SK-N-SH (cell line): ENCODE results near the gene RPSA. TPM values are rescaled to one million over a fixed set of nuclear protein-coding genes. Genes with fewer than 3 reads are reported as not detected.
"Not testable (repeated sequence)": the region's sequence is repeated elsewhere in the genome, so short reads cannot be mapped to it uniquely, and the experiment has no call there.

Source experiments
- CTCF ChIA-PET: fragments of 300-600, 350-600 bp; formaldehyde crosslinking; extraction: SDS; loops from one replicate; lab custom pipeline; 2021; lab: Yijun Ruan, JAX
- POLR2A ChIA-PET: fragments of 350-600 bp; sonication (Branson Sonifier 250); formaldehyde crosslinking; extraction: SDS; loops from one replicate; lab custom pipeline; 2020; ENCODE audit warnings: antibody characterized with exemption, inconsistent platforms; lab: Yijun Ruan, JAX
- DNase-seq: peaks from one replicate; pipeline ENCODE4 v3.0.0; 2012
- H2AFZ ChIP-seq: fragments of 200-600 bp; sonication (generic); 2 replicates; pipeline ENCODE4 v1.8.1; 2016; ENCODE audit warnings: antibody characterized with exemption, mild to moderate bottlenecking, low read depth
- H3F3A ChIP-seq: fragments of 200-600 bp; sonication (generic); replicated peaks from 2 replicates; pipeline ENCODE3; 2016; ENCODE audit warnings: antibody characterized with exemption, mild to moderate bottlenecking; ENCODE audit not compliant: insufficient read depth
- H3K27ac ChIP-seq, 2 experiments: fragments of 200-500 bp in 1 of 2; fragments of 200-600 bp in 1 of 2; sonication (Bioruptor generic) in 1 of 2; sonication (generic), shearing (Covaris generic) in 1 of 2; 2 replicates each; pipeline versions ENCODE4 v1.5.1 to v1.6.1; 2014 to 2016; ENCODE audit warnings: low read depth in 2 of 2, inconsistent platforms in 1 of 2, low read length in 1 of 2, mild to moderate bottlenecking in 1 of 2, mixed read lengths in 1 of 2
- H3K27me3 ChIP-seq: fragments of 200-600 bp; sonication (generic), shearing (Covaris generic); 2 replicates; pipeline ENCODE4 v1.6.1; 2016; ENCODE audit warnings: mixed run types; ENCODE audit not compliant: insufficient read depth
- H3K36me3 ChIP-seq, 2 experiments: fragments of 200-500 bp in 1 of 2; fragments of 200-600 bp in 1 of 2; sonication (Bioruptor generic) in 1 of 2; sonication (generic) in 1 of 2; replicated peaks in 1 of 2; 2 replicates each; pipeline versions ENCODE3 to v1.5.1; 2014 to 2016; ENCODE audit warnings: low read length in 1 of 2, mild to moderate bottlenecking in 1 of 2; ENCODE audit not compliant: insufficient read depth in 2 of 2, control insufficient read depth in 1 of 2
- H3K4me1 ChIP-seq, 2 experiments: fragments of 200-500 bp in 1 of 2; fragments of 200-600 bp in 1 of 2; sonication (Bioruptor generic) in 1 of 2; sonication (generic), shearing (Covaris generic) in 1 of 2; 2 replicates each; pipeline versions ENCODE4 v1.5.1 to v1.6.1; 2014 to 2016; ENCODE audit warnings: low read depth in 1 of 2, low read length in 1 of 2, mixed run types in 1 of 2; ENCODE audit not compliant: insufficient read depth in 2 of 2, control insufficient read depth in 1 of 2
- H3K4me2 ChIP-seq: fragments of 200-600 bp; sonication (generic), shearing (Covaris generic); 2 replicates; pipeline ENCODE4 v1.6.1; 2017; ENCODE audit warnings: mixed run types
- H3K4me3 ChIP-seq, 2 experiments: fragments of 200-500 bp in 1 of 2; fragments of 200-600 bp in 1 of 2; sonication (Bioruptor generic) in 1 of 2; sonication (generic), shearing (Covaris generic) in 1 of 2; 2 replicates each; pipeline versions ENCODE4 v1.5.1 to v1.8.1; 2014 to 2016; ENCODE audit warnings: low read depth in 2 of 2, inconsistent platforms in 1 of 2, low read length in 1 of 2, mild to moderate bottlenecking in 1 of 2, mixed read lengths in 1 of 2, moderate library complexity in 1 of 2
- H3K79me2 ChIP-seq: fragments of 200-600 bp; sonication (generic); 2 replicates; pipeline ENCODE4 v1.8.1; 2017; ENCODE audit warnings: mild to moderate bottlenecking; ENCODE audit not compliant: insufficient read depth
- H3K9ac ChIP-seq: fragments of 200-600 bp; sonication (generic); 2 replicates; pipeline ENCODE4 v1.6.1; 2017; ENCODE audit warnings: mixed run types
- H3K9me2 ChIP-seq: fragments of 200-600 bp; sonication (generic); 2 replicates; pipeline ENCODE4 v1.6.1; 2017; ENCODE audit warnings: mixed run types
- H3K9me3 ChIP-seq: fragments of 200-600 bp; sonication (generic); 2 replicates; pipeline ENCODE4 v1.6.1; 2017; ENCODE audit warnings: mixed run types, mild to moderate bottlenecking, moderate library complexity
- H4K20me1 ChIP-seq: fragments of 200-600 bp; sonication (generic); 2 replicates; pipeline ENCODE4 v1.6.1; 2017; ENCODE audit warnings: mild to moderate bottlenecking, mixed run types; ENCODE audit not compliant: insufficient read depth
- GABPA ChIP-seq: IDR thresholded peaks from 2 replicates; pipeline ENCODE4 v1.4.0; 2012; ENCODE audit warnings: low read depth, mild to moderate bottlenecking
- GATA2 ChIP-seq: sonication (generic); formaldehyde crosslinking; IDR thresholded peaks from 2 replicates; pipeline ENCODE4 v1.5.0; 2020; ENCODE audit warnings: mild to moderate bottlenecking, missing genetic modification reagents
- MXI1 ChIP-seq: IDR thresholded peaks from 2 replicates; pipeline ENCODE4 v1.6.1; 2012; ENCODE audit warnings: mild to moderate bottlenecking, low read depth, low read length, improper control_type of control experiment
- RAD21 ChIP-seq: IDR thresholded peaks from 2 replicates; pipeline ENCODE4 v1.6.1; 2012; ENCODE audit warnings: mild to moderate bottlenecking, low read length
- RCOR1 ChIP-seq: fragments of 150-350 bp; IDR thresholded peaks from 2 replicates; pipeline ENCODE4 v1.6.1; 2017; ENCODE audit warnings: antibody characterized with exemption, low read length
- RXRA ChIP-seq: IDR thresholded peaks from 2 replicates; pipeline ENCODE4 v1.4.0; 2012; ENCODE audit warnings: low read depth, mild to moderate bottlenecking, borderline replicate concordance
- SMC3 ChIP-seq: IDR thresholded peaks from 2 replicates; pipeline ENCODE4 v1.6.1; 2012; ENCODE audit warnings: low read depth, low read length, improper control_type of control experiment
- TEAD4 ChIP-seq: IDR thresholded peaks from 2 replicates; pipeline ENCODE4 v1.4.0; 2012; ENCODE audit warnings: mild to moderate bottlenecking, borderline replicate concordance; ENCODE audit not compliant: insufficient read depth
- YY1 ChIP-seq: IDR thresholded peaks from 2 replicates; pipeline ENCODE4 v1.4.0; 2012; ENCODE audit warnings: low read depth, mild to moderate bottlenecking
- WGBS: methylation state at CpG from one replicate; pipeline ENCODE4 v1.1.6; 2017; ENCODE audit warnings: low lambda C conversion rate; 5-methylcytosine and 5-hydroxymethylcytosine counted together
- polyA plus RNA-seq, 3 experiments: library from polyadenylated mRNA; depleted of rRNA; stranded (reverse); fragments of >200 nt; gene quantifications; 2 replicates each; pipeline ENCODE4 v1.2.3, GENCODE V29; 2012
- TF ChIP-seq, protein P1 (sequence below): IDR thresholded peaks from 2 replicates; pipeline ENCODE4 v1.4.0; 2012; ENCODE audit warnings: low read depth
- TF ChIP-seq, protein P2 (sequence below): IDR thresholded peaks from 2 replicates; pipeline ENCODE4 v1.6.1; 2012; ENCODE audit warnings: mild to moderate bottlenecking, low read depth, low read length, moderate library complexity

The RPSA gene
- polyA plus RNA-seq, 1 of the 3 experiments (the other 2 are of a cell fraction) = 2,958 TPM

DNA sequence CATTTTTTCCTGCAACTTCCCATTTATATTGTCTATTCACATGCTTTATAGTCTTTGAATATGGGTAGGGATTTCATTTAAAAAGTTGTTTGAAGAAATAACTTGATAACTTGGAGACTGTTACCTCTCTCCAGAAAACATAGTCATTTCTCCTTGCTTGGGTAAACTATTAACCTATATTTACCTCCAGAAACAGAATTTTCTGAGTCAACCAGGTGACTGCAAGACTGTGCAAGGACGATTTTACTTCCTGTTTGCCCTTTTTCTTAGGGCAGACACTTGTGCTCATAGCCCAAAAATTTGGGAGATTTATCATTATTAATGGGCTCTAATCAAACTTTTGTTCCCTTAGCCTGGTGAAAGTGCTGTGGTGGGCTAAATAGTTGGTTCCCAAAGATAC lies 46.6 kb downstream of the RPSA start:
- no peak overlapping the region for H3K27ac ChIP-seq
- H3F3A ChIP-seq = no peaks in the 10 kb centered on the region
- H3K9me2 ChIP-seq = no peaks in the 10 kb centered on the region
- H3K36me3 ChIP-seq = no peaks in the 10 kb centered on the region
- H3K9me3 ChIP-seq = no peaks in the 10 kb centered on the region
- H3K79me2 ChIP-seq = no peaks in the 10 kb centered on the region
- 7% methylated on average over 1 of the region's 1 CpG for WGBS
- ChIA-PET POLR2A (no interaction called here), CTCF (interaction anchor here (1.2 kb wide), 1 partner anchor 46 kb away, joined by 3 read pairs; no protein-coding TSS in a partner anchor)
- no peaks in the 10 kb centered on the region for H3K4me1 ChIP-seq
- H3K4me2 ChIP-seq = no peak overlapping the region
- no peaks in the 10 kb centered on the region for H3K27me3 ChIP-seq
- TF ChIP-seq TEAD4 (no peak), RXRA (no peak), GATA2 (no peak), YY1 (no peak), RAD21 (no peak), MXI1 (no peak), GABPA (no peak), RCOR1 (no peak), SMC3 (no peak)
- TF ChIP-seq, protein P1, sequence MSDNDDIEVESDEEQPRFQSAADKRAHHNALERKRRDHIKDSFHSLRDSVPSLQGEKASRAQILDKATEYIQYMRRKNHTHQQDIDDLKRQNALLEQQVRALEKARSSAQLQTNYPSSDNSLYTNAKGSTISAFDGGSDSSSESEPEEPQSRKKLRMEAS = no peak
- TF ChIP-seq, protein P2, sequence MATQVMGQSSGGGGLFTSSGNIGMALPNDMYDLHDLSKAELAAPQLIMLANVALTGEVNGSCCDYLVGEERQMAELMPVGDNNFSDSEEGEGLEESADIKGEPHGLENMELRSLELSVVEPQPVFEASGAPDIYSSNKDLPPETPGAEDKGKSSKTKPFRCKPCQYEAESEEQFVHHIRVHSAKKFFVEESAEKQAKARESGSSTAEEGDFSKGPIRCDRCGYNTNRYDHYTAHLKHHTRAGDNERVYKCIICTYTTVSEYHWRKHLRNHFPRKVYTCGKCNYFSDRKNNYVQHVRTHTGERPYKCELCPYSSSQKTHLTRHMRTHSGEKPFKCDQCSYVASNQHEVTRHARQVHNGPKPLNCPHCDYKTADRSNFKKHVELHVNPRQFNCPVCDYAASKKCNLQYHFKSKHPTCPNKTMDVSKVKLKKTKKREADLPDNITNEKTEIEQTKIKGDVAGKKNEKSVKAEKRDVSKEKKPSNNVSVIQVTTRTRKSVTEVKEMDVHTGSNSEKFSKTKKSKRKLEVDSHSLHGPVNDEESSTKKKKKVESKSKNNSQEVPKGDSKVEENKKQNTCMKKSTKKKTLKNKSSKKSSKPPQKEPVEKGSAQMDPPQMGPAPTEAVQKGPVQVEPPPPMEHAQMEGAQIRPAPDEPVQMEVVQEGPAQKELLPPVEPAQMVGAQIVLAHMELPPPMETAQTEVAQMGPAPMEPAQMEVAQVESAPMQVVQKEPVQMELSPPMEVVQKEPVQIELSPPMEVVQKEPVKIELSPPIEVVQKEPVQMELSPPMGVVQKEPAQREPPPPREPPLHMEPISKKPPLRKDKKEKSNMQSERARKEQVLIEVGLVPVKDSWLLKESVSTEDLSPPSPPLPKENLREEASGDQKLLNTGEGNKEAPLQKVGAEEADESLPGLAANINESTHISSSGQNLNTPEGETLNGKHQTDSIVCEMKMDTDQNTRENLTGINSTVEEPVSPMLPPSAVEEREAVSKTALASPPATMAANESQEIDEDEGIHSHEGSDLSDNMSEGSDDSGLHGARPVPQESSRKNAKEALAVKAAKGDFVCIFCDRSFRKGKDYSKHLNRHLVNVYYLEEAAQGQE = no peak
- H2AFZ ChIP-seq = no peak overlapping the region
- no peak overlapping the region for H3K4me3 ChIP-seq
- H4K20me1 ChIP-seq = no peaks in the 10 kb centered on the region
- no peak overlapping the region for H3K9ac ChIP-seq
- DNase-seq = no peak

DNA sequence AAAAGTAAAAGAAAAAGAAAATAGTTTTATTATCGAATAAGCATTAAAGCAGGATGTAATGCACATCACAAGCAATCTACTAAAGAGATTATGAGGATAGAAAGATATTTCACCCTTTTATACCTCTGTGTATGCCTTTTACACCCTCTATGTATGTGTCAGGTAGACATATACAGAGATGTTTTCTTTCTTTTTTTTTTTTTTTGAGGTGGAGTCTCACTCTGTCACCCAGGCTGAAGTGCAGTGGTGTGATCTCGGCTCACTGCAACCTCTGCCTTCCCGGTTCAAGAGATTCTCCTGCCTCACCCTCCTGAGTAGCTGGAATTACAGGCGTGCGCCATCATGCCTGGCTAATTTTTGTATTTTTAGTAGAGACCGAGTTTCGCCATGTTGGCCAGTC lies 47.4 kb downstream of the RPSA start:
- H4K20me1 ChIP-seq, H3K27ac ChIP-seq, H3K4me1 ChIP-seq, H3K9me2 ChIP-seq, DNase-seq, H2AFZ ChIP-seq, H3F3A ChIP-seq, H3K36me3 ChIP-seq, POLR2A ChIA-PET, H3K9me3 ChIP-seq, H3K9ac ChIP-seq, H3K79me2 ChIP-seq, H3K4me3 ChIP-seq, H3K4me2 ChIP-seq, H3K27me3 ChIP-seq: not testable (repeated sequence)
- CTCF ChIA-PET = interaction anchor here (1.2 kb wide), 1 partner anchor 46 kb away, joined by 3 read pairs; no protein-coding TSS in a partner anchor
- 64% methylated on average over 7 of the region's 7 CpGs for WGBS
